Stimulated activated CD8-positive, alpha-beta memory T cell treated with anti-CD3 and anti-CD28 coated beads, Interleukin-2, amount 100 ng/mL, for 48 hours (primary cell): Measurements from ENCODE around the gene TADA2B.

Experiments
- DNase-seq, 2 donors: peaks; one replicate each; pipeline ENCODE4 v3.0.0-alpha.2; 2020; ENCODE audit warnings: low read depth in 2 of 2

The TADA2B gene

GRCh38 chr4:7017446-7018048 is 25.6 kb upstream of the TADA2B start:
- no peak for DNase-seq

- DNase-seq, result no peak
Measured at GRCh38 chr4:7018281-7018680, 24.9 kb upstream of the TADA2B start.

GRCh38 chr4:7019367-7019766 is 23.8 kb upstream of the TADA2B start:
- no peak for DNase-seq

DNA sequence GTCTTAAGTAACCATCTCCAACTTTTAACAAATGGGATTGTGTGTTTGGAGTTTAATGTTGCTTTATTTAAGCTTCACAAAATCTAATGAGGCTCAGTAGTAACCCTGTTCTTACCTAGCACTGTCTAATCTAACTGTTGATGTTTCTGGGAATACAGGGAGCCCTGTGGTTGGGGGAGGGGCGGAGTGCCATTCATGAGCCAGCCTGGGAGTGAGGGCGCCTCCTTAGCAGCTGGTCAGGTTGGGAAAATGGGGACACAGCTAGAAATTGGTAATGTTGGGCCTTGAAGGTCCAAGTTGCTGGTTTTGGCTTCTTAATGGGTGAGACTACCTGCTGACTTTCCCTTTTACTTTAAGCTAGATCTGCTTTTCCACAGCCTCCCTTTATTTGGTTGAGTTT is 22.9 kb upstream of the TADA2B start:
- no peak for DNase-seq

GRCh38 chr4:7020856-7021255 is 22.3 kb upstream of the TADA2B start:
- DNase-seq, result no peak

DNA sequence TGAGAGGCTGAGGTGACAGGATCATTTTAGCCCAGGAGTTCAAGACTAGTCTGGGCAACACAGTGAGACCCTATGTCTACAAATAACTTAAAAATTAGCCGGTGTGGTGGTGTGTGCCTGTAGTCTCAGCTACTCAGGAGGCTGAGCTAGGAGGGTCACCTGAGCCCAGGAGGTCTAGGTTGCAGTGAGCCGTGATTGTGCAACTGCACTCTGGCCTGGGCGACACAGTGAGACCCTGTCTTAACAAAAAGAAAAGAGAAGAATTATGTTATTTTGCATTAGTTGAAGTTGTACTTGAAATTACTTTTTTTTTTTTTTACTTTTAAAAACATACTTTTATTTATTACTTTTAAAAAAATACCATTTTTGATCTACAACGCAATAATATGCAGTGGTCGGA is 21.8 kb upstream of the TADA2B start:
- DNase-seq, result no peak

GRCh38 chr4:7021930-7022664 is 21.1 kb upstream of the TADA2B start:
- no peak for DNase-seq

DNA sequence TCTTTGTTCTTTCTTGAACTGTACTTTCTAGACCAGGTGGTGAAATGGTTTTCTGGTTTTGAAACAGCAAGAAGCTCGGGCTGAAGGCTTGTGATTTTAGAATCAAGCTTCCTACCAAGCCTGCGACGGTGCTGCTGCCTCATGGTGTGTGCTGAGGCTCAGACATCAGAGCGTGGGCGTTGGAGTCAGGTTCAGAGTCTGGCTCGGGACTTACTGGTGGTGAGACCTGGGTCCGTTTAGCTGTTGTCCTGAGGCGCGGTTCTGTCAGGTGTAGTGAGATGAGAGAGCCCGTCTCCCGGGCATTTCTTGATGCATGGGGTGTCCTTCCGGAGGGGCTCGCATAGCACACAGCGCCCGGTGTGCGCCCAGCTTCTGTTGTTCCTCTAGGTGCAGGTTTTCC is 19.7 kb upstream of the TADA2B start:
- DNase-seq, result no peak

DNA sequence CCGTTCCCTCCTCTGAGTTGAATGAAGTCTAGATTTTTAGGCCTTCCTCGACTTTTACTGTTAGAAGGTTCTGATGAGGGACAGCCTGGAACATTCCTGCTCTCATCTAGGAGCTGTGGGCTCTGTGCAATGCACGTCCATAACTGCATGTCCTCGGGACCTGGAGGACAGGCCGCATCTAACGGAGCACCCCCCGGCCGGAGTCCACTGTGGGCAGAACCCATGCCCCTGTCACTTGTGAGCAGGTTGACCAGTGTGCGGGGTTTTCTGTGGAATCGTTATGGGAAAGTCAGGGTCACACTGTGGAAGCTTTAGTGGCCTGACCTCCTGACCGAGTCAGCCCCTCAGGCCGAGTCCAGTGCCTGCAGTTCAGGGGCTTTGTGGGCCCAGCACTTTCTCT is 19.3 kb upstream of the TADA2B start:
- no peak for DNase-seq

- DNase-seq, result no peak
Measured at GRCh38 chr4:7024336-7024890, 18.8 kb upstream of the TADA2B start.

GRCh38 chr4:7025040-7025602 is 18.1 kb upstream of the TADA2B start:
- DNase-seq, result no peak

GRCh38 chr4:7026107-7026506 is 17.1 kb upstream of the TADA2B start:
- no peak for DNase-seq

- no peak for DNase-seq
Measured at GRCh38 chr4:7027284-7027683, 15.9 kb upstream of the TADA2B start.

- no peak for DNase-seq
Measured at GRCh38 chr4:7027913-7028312, 15.3 kb upstream of the TADA2B start.

DNA sequence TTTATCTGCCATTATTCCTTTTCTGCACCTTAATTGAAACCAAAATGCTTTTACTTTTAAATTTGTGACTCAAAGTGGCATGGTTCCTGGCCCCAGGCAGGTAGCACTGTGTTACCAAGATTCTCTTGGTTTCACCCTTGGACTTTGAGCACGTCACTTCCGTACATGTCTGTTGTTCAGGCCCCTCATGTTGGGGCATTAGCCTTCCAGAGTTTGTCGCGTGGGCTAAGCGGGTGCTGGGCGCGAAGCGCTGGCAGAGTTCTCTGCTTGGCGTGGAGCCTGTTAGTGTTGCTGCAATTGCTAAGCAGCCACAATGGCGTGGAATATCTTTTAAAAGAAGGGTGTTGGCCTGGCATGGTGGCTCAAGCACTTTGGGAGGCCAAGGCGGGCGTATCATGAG is 14.0 kb upstream of the TADA2B start:
- DNase-seq, result no peak

GRCh38 chr4:7029921-7030320 is 13.3 kb upstream of the TADA2B start:
- no peak for DNase-seq

DNA sequence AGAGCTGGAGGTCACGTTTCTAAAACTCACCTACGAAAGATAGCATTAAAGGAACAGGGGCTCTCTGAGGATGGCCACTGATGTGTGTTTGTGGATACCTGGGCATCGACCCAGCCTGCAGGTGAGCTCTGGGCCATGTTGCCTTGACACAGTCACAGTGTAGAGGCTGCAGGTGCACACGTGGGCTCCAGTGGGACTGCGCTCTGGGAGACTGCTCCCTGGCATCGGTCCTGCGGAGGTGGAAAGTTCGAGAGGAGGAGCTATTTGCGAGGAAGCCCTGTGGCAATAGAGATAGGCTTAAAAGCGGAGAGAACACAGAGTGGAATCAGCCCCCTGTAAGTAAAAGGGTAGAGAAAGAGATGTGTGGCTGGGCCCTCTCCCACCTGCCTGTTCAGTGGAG is 12.3 kb upstream of the TADA2B start:
- DNase-seq, result no peak

DNA sequence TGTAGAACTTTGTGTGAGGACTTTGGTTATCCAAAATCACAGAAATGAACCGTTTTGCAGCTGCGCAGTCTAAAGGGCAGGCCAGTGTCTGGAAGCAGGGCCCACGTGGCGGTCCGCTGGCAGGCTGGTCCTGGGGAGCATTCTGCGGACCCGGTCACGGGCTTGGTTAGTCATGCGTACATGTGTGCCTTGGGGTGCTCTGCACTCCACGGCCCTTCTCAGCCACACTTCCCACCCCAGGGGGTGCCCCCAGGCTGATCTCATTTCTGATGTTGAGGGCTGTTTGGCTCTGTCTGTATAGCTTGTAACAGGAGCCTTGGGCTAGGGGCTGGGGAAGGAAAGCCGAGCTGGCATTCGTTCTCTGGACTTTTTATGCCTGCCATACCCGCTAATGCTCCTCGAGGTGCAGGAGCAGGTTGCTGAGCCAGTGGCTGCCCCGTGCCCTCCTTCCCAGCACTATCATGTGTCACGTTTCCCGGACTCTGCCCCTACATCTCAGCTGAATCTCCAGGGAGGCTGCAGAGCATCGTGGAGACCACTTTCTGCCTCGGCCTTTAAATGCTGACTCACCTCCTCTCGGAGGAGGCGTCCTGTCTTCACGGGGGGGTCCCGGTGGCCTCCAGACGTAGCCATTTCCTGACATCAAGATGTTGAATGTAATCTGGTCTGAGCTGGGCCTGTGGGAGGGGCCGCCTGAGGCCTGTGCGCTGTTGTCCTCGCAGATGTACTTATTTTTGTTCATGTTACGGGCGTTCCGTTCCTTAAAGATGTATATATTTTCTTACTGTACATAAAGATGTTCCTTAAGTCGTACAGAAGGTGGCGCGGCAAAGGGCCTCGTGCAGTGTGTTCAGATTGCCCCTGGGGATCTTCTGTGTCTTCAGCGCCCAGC is 11.4 kb upstream of the TADA2B start:
- DNase-seq, result no peak

DNA sequence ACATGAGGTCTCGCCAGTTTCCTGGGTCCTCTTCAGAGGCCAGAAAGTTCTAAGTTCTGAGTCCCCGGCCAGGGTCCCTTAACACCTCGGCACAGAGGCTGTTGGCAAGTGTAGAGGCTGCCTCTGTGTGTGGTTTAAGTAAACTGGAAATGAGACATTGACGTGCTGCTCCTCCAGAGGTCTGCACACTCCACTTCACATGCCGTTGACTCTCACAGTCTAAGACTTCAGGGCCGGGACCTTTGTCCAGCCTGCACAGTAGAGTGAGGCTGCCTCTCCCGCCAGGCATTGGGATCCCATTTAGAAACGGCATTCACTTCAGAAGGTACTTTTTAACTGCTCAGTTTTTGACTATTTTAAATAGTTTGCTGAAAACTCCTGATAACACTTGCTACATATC is 10.6 kb upstream of the TADA2B start:
- no peak for DNase-seq

GRCh38 chr4:7034262-7035081 is 8.7 kb upstream of the TADA2B start:
- no peak for DNase-seq

DNA sequence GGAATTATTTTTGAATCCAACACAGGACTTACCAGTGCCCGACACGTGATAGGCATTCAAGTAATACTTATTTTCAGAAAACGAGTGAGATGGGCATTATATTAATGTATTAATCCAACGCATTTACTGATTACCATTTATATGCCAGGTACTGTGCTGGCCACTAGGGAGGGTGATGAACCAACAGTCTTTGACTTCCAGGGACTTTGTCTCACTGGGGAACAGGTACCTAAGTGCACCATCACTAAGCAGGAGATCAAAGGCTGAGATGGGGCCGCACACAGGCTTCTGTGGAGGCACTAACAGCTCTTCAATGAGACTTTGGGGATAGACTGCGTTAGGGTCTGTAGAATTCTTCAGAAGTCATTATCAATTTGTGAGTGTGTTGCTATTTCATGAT is 5.7 kb upstream of the TADA2B start:
- no peak for DNase-seq
